ENCODE data around the gene CHST14.

- no peak for TF ChIP-seq CTCF (IDR thresholded peaks at IDR 0.05)
- TF ChIP-seq POLR2A (IDR thresholded peaks at IDR 0.05) = no peak
Observed at GRCh38 chr15:40479024-40479423, 8.2 kb downstream of the CHST14 start.

All from right lobe of liver (tissue), 4 donors.